Activated CD4-positive, alpha-beta T cell treated with anti-CD3 and anti-CD28 coated beads, Interleukin-2, amount 10 ng/mL, durations not matched to agents 24 days and 14 days (primary cell): ENCODE data around the gene AAGAB. TPM values are rescaled to one million over a fixed set of nuclear protein-coding genes. Genes with fewer than 3 reads are reported as not detected.
A peak's percentile ranks its signal among the peaks of the same experiment; 100 is the strongest.

Experiments used
- DNase-seq: peaks from one replicate; pipeline ENCODE4 v3.0.0; 2022
- H3K27ac Mint-ChIP-seq: one replicate; pipeline ENCODE4 v1.8.0; 2022; ENCODE audit warnings: mild to moderate bottlenecking, mixed read lengths
- H3K27me3 Mint-ChIP-seq: one replicate; pipeline ENCODE4 v1.8.0; 2022; ENCODE audit warnings: mixed read lengths
- H3K36me3 Mint-ChIP-seq: one replicate; pipeline ENCODE4 v1.8.0; 2022; ENCODE audit warnings: low read depth, mild to moderate bottlenecking, mixed read lengths
- H3K4me1 Mint-ChIP-seq: one replicate; pipeline ENCODE4 v1.8.0; 2021; ENCODE audit warnings: mixed read lengths
- H3K4me3 Mint-ChIP-seq: one replicate; pipeline ENCODE4 v1.8.0; 2022; ENCODE audit warnings: mild to moderate bottlenecking, moderate library complexity, mixed read lengths
- H3K9me3 Mint-ChIP-seq: one replicate; pipeline ENCODE4 v1.8.0; 2021; ENCODE audit warnings: mixed read lengths
- intact Hi-C: fragments of 100-400 bp; cut with micrococcal nuclease; formaldehyde crosslinking; loops from one replicate; pipeline ENCODE4 v1.15.1; 2023
- total RNA-seq: library from RNA; stranded (reverse); gene quantifications from 2 replicates; pipeline ENCODE4 v1.2.3, GENCODE V29; 2022

Gene AAGAB
- total RNA-seq, 1 donor from 2014 or later, result 44.9 TPM

GRCh38 chr15:67244971-67245478 lies 9.4 kb downstream of the AAGAB start:
- intact Hi-C loops, result loop anchor here (5.0 kb wide), 2 partner anchors 298 to 592 kb away; no protein-coding TSS in a partner anchor
- Mint-ChIP-seq H3K9me3 (peaks cover 4% of the 10 kb centered on the region), H3K27ac (no peak overlapping the region), H3K4me3 (no peak overlapping the region), H3K4me1 (peaks cover 46% of the 10 kb centered on the region), H3K27me3 (no peaks in the 10 kb centered on the region), H3K36me3 (peaks cover 44% of the 10 kb centered on the region)
- no peak for DNase-seq

GRCh38 chr15:67242708-67243111 lies 11.8 kb downstream of the AAGAB start:
- intact Hi-C loops, result loop anchor here (5.0 kb wide), 2 partner anchors 295 to 595 kb away; no protein-coding TSS in a partner anchor
- H3K4me1 Mint-ChIP-seq, result peaks cover 46% of the 10 kb centered on the region
- no peak for DNase-seq
- H3K27ac Mint-ChIP-seq, result no peak overlapping the region
- peaks cover 39% of the 10 kb centered on the region for H3K36me3 Mint-ChIP-seq
- H3K27me3 Mint-ChIP-seq, result no peaks in the 10 kb centered on the region
- peak overlapping the region; percentile 48 for H3K4me3 Mint-ChIP-seq
- H3K9me3 Mint-ChIP-seq, result peaks cover 4% of the 10 kb centered on the region

GRCh38 chr15:67241132-67241855 lies 13.2 kb downstream of the AAGAB start:
- DNase-seq, result peak; percentile 81
- no peaks in the 10 kb centered on the region for H3K9me3 Mint-ChIP-seq
- no peaks in the 10 kb centered on the region for H3K27me3 Mint-ChIP-seq
- H3K4me3 Mint-ChIP-seq, result peak overlapping the region; percentile 80
- peaks cover 26% of the 10 kb centered on the region for H3K36me3 Mint-ChIP-seq
- H3K4me1 Mint-ChIP-seq, result peaks cover 45% of the 10 kb centered on the region
- intact Hi-C loops, result loop anchor here (1.0 to 5.0 kb wide), 9 partner anchors 13 to 596 kb away; partner anchors contain the start of genes AAGAB and IQCH
- H3K27ac Mint-ChIP-seq, result peak overlapping the region; percentile 91

- Mint-ChIP-seq H3K4me1 (peaks cover 44% of the 10 kb centered on the region), H3K27me3 (no peaks in the 10 kb centered on the region), H3K36me3 (peaks cover 26% of the 10 kb centered on the region), H3K9me3 (no peaks in the 10 kb centered on the region), H3K4me3 (peak overlapping the region; percentile 80), H3K27ac (peak overlapping the region; percentile 91)
- intact Hi-C loops, result loop anchor here (1.0 to 5.0 kb wide), 9 partner anchors 14 to 597 kb away; partner anchors contain the start of genes AAGAB and IQCH
- peak; percentile 72 for DNase-seq
Measured at GRCh38 chr15:67240235-67241131, 14.0 kb downstream of the AAGAB start.

GRCh38 chr15:67232591-67232990 lies 21.9 kb downstream of the AAGAB start:
- no peaks in the 10 kb centered on the region for H3K9me3 Mint-ChIP-seq
- H3K36me3 Mint-ChIP-seq, result peaks cover 63% of the 10 kb centered on the region
- H3K27ac Mint-ChIP-seq, result no peak overlapping the region
- no peak for DNase-seq
- intact Hi-C loops, result no loop called here
- H3K4me1 Mint-ChIP-seq, result peaks cover 10% of the 10 kb centered on the region
- no peak overlapping the region for H3K4me3 Mint-ChIP-seq
- H3K27me3 Mint-ChIP-seq, result no peaks in the 10 kb centered on the region

- H3K9me3 Mint-ChIP-seq, result no peaks in the 10 kb centered on the region
- H3K27me3 Mint-ChIP-seq, result no peaks in the 10 kb centered on the region
- no peak overlapping the region for H3K4me3 Mint-ChIP-seq
- no peak overlapping the region for H3K27ac Mint-ChIP-seq
- intact Hi-C loops, result no loop called here
- DNase-seq, result no peak
- peaks cover 6% of the 10 kb centered on the region for H3K4me1 Mint-ChIP-seq
- H3K36me3 Mint-ChIP-seq, result peaks cover 61% of the 10 kb centered on the region
Measured at GRCh38 chr15:67230504-67230903, 24.0 kb downstream of the AAGAB start.

- no peak for DNase-seq
- Mint-ChIP-seq H3K4me1 (peaks cover 6% of the 10 kb centered on the region), H3K9me3 (no peaks in the 10 kb centered on the region), H3K4me3 (no peak overlapping the region), H3K36me3 (peaks cover 44% of the 10 kb centered on the region), H3K27me3 (no peaks in the 10 kb centered on the region), H3K27ac (no peak overlapping the region)
- intact Hi-C loops, result no loop called here
Measured at GRCh38 chr15:67228286-67228685, 26.2 kb downstream of the AAGAB start.

GRCh38 chr15:67227846-67228245 lies 26.6 kb downstream of the AAGAB start:
- peaks cover 40% of the 10 kb centered on the region for H3K36me3 Mint-ChIP-seq
- intact Hi-C loops, result no loop called here
- no peaks in the 10 kb centered on the region for H3K27me3 Mint-ChIP-seq
- DNase-seq, result no peak
- no peaks in the 10 kb centered on the region for H3K9me3 Mint-ChIP-seq
- peaks cover 6% of the 10 kb centered on the region for H3K4me1 Mint-ChIP-seq
- no peak overlapping the region for H3K27ac Mint-ChIP-seq
- no peak overlapping the region for H3K4me3 Mint-ChIP-seq

- Mint-ChIP-seq H3K4me3 (no peak overlapping the region), H3K4me1 (peaks cover 6% of the 10 kb centered on the region), H3K27me3 (no peaks in the 10 kb centered on the region), H3K9me3 (no peaks in the 10 kb centered on the region), H3K27ac (no peak overlapping the region), H3K36me3 (peaks cover 37% of the 10 kb centered on the region)
- intact Hi-C loops, result no loop called here
- DNase-seq, result no peak
Measured at GRCh38 chr15:67227431-67227830, 27.0 kb downstream of the AAGAB start.

GRCh38 chr15:67225336-67225735 lies 29.1 kb downstream of the AAGAB start:
- no peak for DNase-seq
- H3K27ac Mint-ChIP-seq, result no peak overlapping the region
- H3K4me1 Mint-ChIP-seq, result peaks cover 6% of the 10 kb centered on the region
- intact Hi-C loops, result no loop called here
- no peaks in the 10 kb centered on the region for H3K27me3 Mint-ChIP-seq
- no peak overlapping the region for H3K4me3 Mint-ChIP-seq
- peaks cover 23% of the 10 kb centered on the region for H3K36me3 Mint-ChIP-seq
- no peaks in the 10 kb centered on the region for H3K9me3 Mint-ChIP-seq

- Mint-ChIP-seq H3K9me3 (no peaks in the 10 kb centered on the region), H3K4me1 (peaks cover 6% of the 10 kb centered on the region), H3K36me3 (peaks cover 23% of the 10 kb centered on the region), H3K27ac (no peak overlapping the region), H3K4me3 (no peak overlapping the region), H3K27me3 (no peaks in the 10 kb centered on the region)
- no peak for DNase-seq
- intact Hi-C loops, result no loop called here
Measured at GRCh38 chr15:67224889-67225288, 29.6 kb downstream of the AAGAB start.

GRCh38 chr15:67219288-67219687 lies 35.2 kb downstream of the AAGAB start:
- intact Hi-C loops, result no loop called here
- DNase-seq, result no peak
- no peak overlapping the region for H3K27ac Mint-ChIP-seq
- H3K9me3 Mint-ChIP-seq, result peaks cover 5% of the 10 kb centered on the region
- peaks cover 3% of the 10 kb centered on the region for H3K4me1 Mint-ChIP-seq
- no peaks in the 10 kb centered on the region for H3K27me3 Mint-ChIP-seq
- H3K4me3 Mint-ChIP-seq, result no peak overlapping the region
- peaks cover 35% of the 10 kb centered on the region for H3K36me3 Mint-ChIP-seq

- no peaks in the 10 kb centered on the region for H3K27me3 Mint-ChIP-seq
- H3K9me3 Mint-ChIP-seq, result peaks cover 5% of the 10 kb centered on the region
- peaks cover 3% of the 10 kb centered on the region for H3K4me1 Mint-ChIP-seq
- no peak for DNase-seq
- intact Hi-C loops, result no loop called here
- peaks cover 38% of the 10 kb centered on the region for H3K36me3 Mint-ChIP-seq
- H3K27ac Mint-ChIP-seq, result no peak overlapping the region
- H3K4me3 Mint-ChIP-seq, result no peak overlapping the region
Measured at GRCh38 chr15:67218428-67218827, 36.0 kb downstream of the AAGAB start.

GRCh38 chr15:67216859-67217258 lies 37.6 kb downstream of the AAGAB start:
- H3K36me3 Mint-ChIP-seq, result peaks cover 38% of the 10 kb centered on the region
- no peaks in the 10 kb centered on the region for H3K27me3 Mint-ChIP-seq
- intact Hi-C loops, result no loop called here
- H3K27ac Mint-ChIP-seq, result no peak overlapping the region
- no peak for DNase-seq
- H3K4me3 Mint-ChIP-seq, result no peak overlapping the region
- H3K4me1 Mint-ChIP-seq, result peaks cover 3% of the 10 kb centered on the region
- H3K9me3 Mint-ChIP-seq, result peaks cover 5% of the 10 kb centered on the region
